HepG2 (cell line): ENCODE measurements around the gene DSTN. TPM values are rescaled to one million over a fixed set of nuclear protein-coding genes. Genes with fewer than 3 reads are reported as not detected.

Source experiments
- ATAC-seq: fragments of 200-7000 bp; cut with Tn5 transposase; 3 replicates; pipeline ENCODE4 v1.9.1; 2020; ENCODE audit warnings: mild to moderate bottlenecking, moderate library complexity
- BruUV-seq: library from RNA; stranded (reverse); fragments of 400-500 nt; replicated peaks from 2 replicates; lab custom pipeline; 2021; lab: Mats Ljungman, UMichigan
- CTCF ChIA-PET: fragments of 300-600 bp; formaldehyde crosslinking; extraction: SDS; loops from one replicate; lab custom pipeline; 2021; ENCODE audit warnings: low total read pairs, inconsistent platforms, low intra/inter-chr PET ratio; lab: Yijun Ruan, JAX
- POLR2A ChIA-PET: fragments of 350-600 bp; sonication (Branson Sonifier 250); formaldehyde crosslinking; loops from one replicate; lab custom pipeline; 2020; ENCODE audit warnings: antibody characterized with exemption, inconsistent platforms; lab: Yijun Ruan, JAX
- DNase-seq: peaks from one replicate; pipeline ENCODE4 v3.0.0-alpha.2; 2015; ENCODE audit warnings: low spot score
- FAIRE-seq: peaks from 3 replicates; lab custom pipeline; 2011; peaks lifted over from hg19 to GRCh38; lab: Jason Lieb, UNC
- H2AFZ ChIP-seq: one replicate; pipeline ENCODE4 v1.6.1; 2011; ENCODE audit warnings: low read length, inconsistent platforms
- H3K27ac ChIP-seq: fragments of 300-600 bp; 3 replicates; pipeline ENCODE4 v1.8.0; 2011; ENCODE audit warnings: mixed run types, mild to moderate bottlenecking, mixed read lengths, low read length, inconsistent platforms; ENCODE audit not compliant: insufficient read depth; ENCODE audit errors: extremely low read length
- H3K27me3 ChIP-seq, 2 experiments: fragments of 200-600 bp in 1 of 2; 2 replicates in 1 of 2; 3 replicates in 1 of 2; pipeline versions ENCODE4 v1.6.0 to v1.8.0; 2011; ENCODE audit warnings: low read length in 2 of 2, mild to moderate bottlenecking in 2 of 2, moderate library complexity in 2 of 2, inconsistent platforms in 1 of 2; ENCODE audit not compliant: insufficient read depth in 2 of 2, control insufficient read depth in 1 of 2
- H3K36me3 ChIP-seq, 2 experiments: fragments of 200-600 bp in 1 of 2; replicated peaks in 1 of 2; 2 replicates in 1 of 2; 3 replicates in 1 of 2; pipeline versions ENCODE4 v1.5.1 to v1.8.0; 2011; ENCODE audit warnings: low read length in 2 of 2, inconsistent platforms in 1 of 2; ENCODE audit not compliant: insufficient read depth in 2 of 2, control insufficient read depth in 1 of 2
- H3K4me1 ChIP-seq: 2 replicates; pipeline ENCODE4 v1.5.1; 2012; ENCODE audit warnings: low read length, inconsistent platforms; ENCODE audit not compliant: insufficient read depth
- H3K4me2 ChIP-seq: 2 replicates; pipeline ENCODE4 v1.6.0; 2011; ENCODE audit warnings: low read depth, low read length, inconsistent platforms
- H3K4me3 ChIP-seq, 3 experiments: fragments of 200-600 bp in 1 of 3; sonication (generic), shearing (Covaris generic) in 1 of 3; replicated peaks in 1 of 3; 2 replicates each; pipeline ENCODE4 v1.5.1; 2011 to 2016; ENCODE audit warnings: low read length in 3 of 3, inconsistent platforms in 2 of 3, low read depth in 2 of 3, mild to moderate bottlenecking in 2 of 3, control low read depth in 1 of 3, mixed read lengths in 1 of 3; ENCODE audit not compliant: insufficient read depth in 1 of 3
- H3K79me2 ChIP-seq: one replicate; pipeline ENCODE4 v1.6.1; 2011; ENCODE audit warnings: low read length, inconsistent platforms; ENCODE audit not compliant: insufficient read depth
- H3K9ac ChIP-seq: 2 replicates; pipeline ENCODE4 v1.6.0; 2011; ENCODE audit warnings: mild to moderate bottlenecking, low read depth, low read length, inconsistent platforms; ENCODE audit not compliant: insufficient read depth
- H3K9me3 ChIP-seq: 2 replicates; pipeline ENCODE4 v1.5.1; 2012; ENCODE audit warnings: mild to moderate bottlenecking, low read length
- H4K20me1 ChIP-seq: 2 replicates; pipeline ENCODE4 v1.6.0; 2011; ENCODE audit warnings: inconsistent platforms, mild to moderate bottlenecking, low read length, moderate library complexity; ENCODE audit not compliant: insufficient read depth
- ESRRA ChIP-seq: sonication (generic); formaldehyde crosslinking; IDR thresholded peaks from 2 replicates; pipeline ENCODE4 v1.5.1; 2020; ENCODE audit warnings: mild to moderate bottlenecking, low read depth, missing genetic modification reagents
- HHEX ChIP-seq: IDR thresholded peaks from 2 replicates; pipeline ENCODE4 v1.6.1; 2016; ENCODE audit warnings: control low read depth
- LRRFIP1 ChIP-seq: sonication (generic); formaldehyde crosslinking; conservative IDR thresholded peaks from 2 replicates; pipeline ENCODE4 v1.4.0; 2020; ENCODE audit warnings: missing genetic modification reagents
- RBM22 ChIP-seq: fragments of 200-400 bp; formaldehyde crosslinking; optimal IDR thresholded peaks from 2 replicates; pipeline ENCODE3; 2017; ENCODE audit warnings: mild to moderate bottlenecking, low read length, moderate library complexity
- REPIN1 ChIP-seq: sonication (generic); formaldehyde crosslinking; IDR thresholded peaks from 2 replicates; pipeline ENCODE4 v1.8.0; 2022; ENCODE audit warnings: missing genetic modification reagents, low read depth, mild to moderate bottlenecking, borderline replicate concordance
- SMYD3 ChIP-seq: sonication (generic); formaldehyde crosslinking; IDR thresholded peaks from 2 replicates; pipeline ENCODE4 v1.8.1; 2023; ENCODE audit warnings: mild to moderate bottlenecking, missing genetic modification reagents
- SRSF1 ChIP-seq: fragments of 200-400 bp; formaldehyde crosslinking; optimal IDR thresholded peaks from 2 replicates; pipeline ENCODE3; 2017; ENCODE audit warnings: mild to moderate bottlenecking, low read depth, low read length, moderate library complexity
- ZBTB33 ChIP-seq: sonication (generic); formaldehyde crosslinking; IDR thresholded peaks from 2 replicates; pipeline ENCODE4 v1.4.0; 2020; ENCODE audit warnings: missing genetic modification reagents
- ZNF503 ChIP-seq: sonication (generic); formaldehyde crosslinking; IDR thresholded peaks from 2 replicates; pipeline ENCODE4 v1.4.0; 2020; ENCODE audit warnings: missing genetic modification reagents
- ZNF558 ChIP-seq: sonication (generic); formaldehyde crosslinking; IDR thresholded peaks from 2 replicates; pipeline ENCODE4 v1.9.0; 2022; ENCODE audit warnings: mild to moderate bottlenecking, missing genetic modification reagents, borderline replicate concordance
- WGBS: methylation state at CpG from one replicate; pipeline ENCODE4 v1.1.6; 2017; ENCODE audit warnings: low lambda C conversion rate; 5-methylcytosine and 5-hydroxymethylcytosine counted together
- in situ Hi-C: cut with HindIII; loops from 2 replicates; pipeline ENCODE4 v1.10.0; 2017; ENCODE audit warnings: low pct_unique_long_range_greater_than_20kb; ENCODE audit not compliant: extremely low pct_ligation_motif_present
- intact Hi-C: fragments of 100-400 bp; cut with micrococcal nuclease; formaldehyde crosslinking; loops from one replicate; pipeline ENCODE4 v1.10.0; 2022; ENCODE audit not compliant: unreplicated experiment
- polyA plus RNA-seq, 8 experiments: library from polyadenylated mRNA; depleted of rRNA in 3 of 8; stranded (reverse) in 7 of 8; unstranded in 1 of 8; fragments of >200 nt; fragmentation: Illumina TruSeq in 4 of 8; extraction: Trizol in 4 of 8; gene quantifications; 2 replicates each; pipeline versions ENCODE4 v1.2.1 to v1.2.3, GENCODE V29; 2011 to 2016; ENCODE audit warnings: low read depth in 4 of 8, missing spikeins in 1 of 8, mixed read lengths in 1 of 8; ENCODE audit not compliant: insufficient read depth in 1 of 8
- total RNA-seq, 5 experiments: library from RNA; depleted of rRNA; stranded (reverse); fragments of >200 nt; fragmentation: Illumina TruSeq; extraction: Trizol; gene quantifications; 2 replicates each; pipeline ENCODE4 v1.2.3, GENCODE V29; 2016; ENCODE audit warnings: low read depth in 1 of 5

Gene DSTN
- total and polyA plus RNA-seq, 2 of the 13 experiments (the other 11 are each of a cell fraction or from before 2014, with no cell fraction given): 27.6 to 106 TPM

- 98% methylated on average over 10 of the region's 10 CpGs for WGBS
- Histone ChIP-seq H3K9ac (no peak overlapping the region), H3K4me1 (no peaks in the 10 kb centered on the region; the same call in 1 of the 2 replicates), H3K4me2 (no peak overlapping the region), H3K27me3 (no peaks in the 10 kb centered on the region), H3K36me3 (peaks cover 84 to 96% of the 10 kb centered on the region in 2 experiments), H2AFZ (no peak overlapping the region), H4K20me1 (peaks cover 38% of the 10 kb centered on the region; the same call in 1 of the 2 replicates), H3K9me3 (no peaks in the 10 kb centered on the region), H3K27ac (no peak overlapping the region), H3K4me3 (no peak overlapping the region), H3K79me2 (no peaks in the 10 kb centered on the region)
- POLR2A ChIA-PET: interaction anchor here (0.6 to 1.3 kb wide), 2 partner anchors 44 to 64 kb away, joined by 3 read pairs; partner anchors contain the start of gene RRBP1
- DNase-seq: no peak
- intact Hi-C loops (no loop called here), in situ Hi-C loops (no loop called here)
- BruUV-seq: TSS peak; percentile 15
- ATAC-seq: no peak
- CTCF ChIA-PET: interaction anchor here (3.3 kb wide), 1 partner anchor 82 kb away, joined by 47 read pairs; no protein-coding TSS in a partner anchor
- TF ChIP-seq SRSF1 (peak; percentile 52), LRRFIP1 (CRISPR knock-in tag) (no peak), RBM22 (peak; percentile 63)
- FAIRE-seq: no peak
These were observed 48.8 kb downstream of the DSTN start for GRCh38 chr20:17618673-17619013.

GRCh38 chr20:17619351-17620093 is 49.6 kb downstream of the DSTN start:
- ChIA-PET POLR2A (no interaction called here), CTCF (interaction anchor here (3.3 kb wide), 1 partner anchor 83 kb away, joined by 47 read pairs; no protein-coding TSS in a partner anchor)
- WGBS: 87% methylated on average over 29 of the region's 29 CpGs
- no TSS peak for BruUV-seq
- H2AFZ ChIP-seq: no peak overlapping the region
- H3K4me1 ChIP-seq: no peaks in the 10 kb centered on the region
- H3K36me3 ChIP-seq: peaks cover 93 to 97% of the 10 kb centered on the region in 2 experiments
- H3K27me3 ChIP-seq: no peaks in the 10 kb centered on the region
- DNase-seq: no peak
- ATAC-seq: no peak
- peaks cover 30% of the 10 kb centered on the region; the same call in 1 of the 2 replicates for H4K20me1 ChIP-seq
- intact Hi-C loops (no loop called here), in situ Hi-C loops (no loop called here)
- H3K4me3 ChIP-seq: no peak overlapping the region
- no peak for FAIRE-seq
- no peak overlapping the region for H3K4me2 ChIP-seq
- H3K79me2 ChIP-seq: no peaks in the 10 kb centered on the region
- no peak overlapping the region for H3K27ac ChIP-seq
- no peaks in the 10 kb centered on the region for H3K9me3 ChIP-seq
- H3K9ac ChIP-seq: no peak overlapping the region
- no peak for TF ChIP-seq ESRRA (CRISPR knock-in tag)
- no peak for TF ChIP-seq SMYD3 (CRISPR knock-in tag)
- no peak for TF ChIP-seq HHEX (CRISPR knock-in tag)
- TF ChIP-seq ZNF558 (CRISPR knock-in tag): no peak
- no peak for TF ChIP-seq ZNF503 (CRISPR knock-in tag)
- TF ChIP-seq ZBTB33 (CRISPR knock-in tag): peak; percentile 79; the same call in 1 of the 2 replicates
- TF ChIP-seq REPIN1 (CRISPR knock-in tag): no peak
